ENCODE data around the gene BCAS3.

Gene BCAS3

GRCh38 chr17:60846175-60846574 lies 168.5 kb downstream of the BCAS3 start:
- TF ChIP-seq EZH2phosphoT487 (IDR thresholded peaks at IDR 0.05; ENCODE audit: low read depth) = no peak
- TF ChIP-seq CTCF (IDR thresholded peaks at IDR 0.05; ENCODE audit: low read depth, low read length) = no peak
- Histone ChIP-seq H3K4me3 (ENCODE audit: low read length) (no peak overlapping the region), H3K9me3 (ENCODE audit: insufficient read depth, low read length) (no peaks in the 10 kb centered on the region), H3K4me2 (ENCODE audit: low read length) (no peak overlapping the region), H3K4me1 (ENCODE audit: low read length) (peaks cover 5% of the 10 kb centered on the region), H3K36me3 (replicated peaks; ENCODE audit: low read depth, low read length) (no peaks in the 10 kb centered on the region), H3K27me3 (ENCODE audit: low read depth, low read length) (no peaks in the 10 kb centered on the region), H4K20me1 (ENCODE audit: insufficient read depth, low read length) (no peaks in the 10 kb centered on the region), H3K9ac (ENCODE audit: low read length) (no peak overlapping the region), H2AFZ (ENCODE audit: low read depth, low read length) (no peak overlapping the region), H3K27ac (ENCODE audit: low read length) (no peak overlapping the region), H3K79me2 (ENCODE audit: low read length) (no peaks in the 10 kb centered on the region)

- Histone ChIP-seq H3K9ac (ENCODE audit: low read length) (peak overlapping the region; percentile 51), H3K4me1 (ENCODE audit: low read length) (peaks cover 10% of the 10 kb centered on the region), H2AFZ (ENCODE audit: low read depth, low read length) (peak overlapping the region; percentile 77), H4K20me1 (ENCODE audit: insufficient read depth, low read length) (no peaks in the 10 kb centered on the region), H3K36me3 (replicated peaks; ENCODE audit: low read depth, low read length) (no peaks in the 10 kb centered on the region), H3K4me2 (ENCODE audit: low read length) (peak overlapping the region; percentile 97), H3K27ac (ENCODE audit: low read length) (no peak overlapping the region), H3K4me3 (ENCODE audit: low read length) (peak overlapping the region; percentile 78), H3K9me3 (ENCODE audit: insufficient read depth, low read length) (no peaks in the 10 kb centered on the region), H3K27me3 (ENCODE audit: low read depth, low read length) (no peaks in the 10 kb centered on the region), H3K79me2 (ENCODE audit: low read length) (no peaks in the 10 kb centered on the region)
- no peak for TF ChIP-seq EZH2phosphoT487 (IDR thresholded peaks at IDR 0.05; ENCODE audit: low read depth)
- TF ChIP-seq CTCF (IDR thresholded peaks at IDR 0.05; ENCODE audit: low read depth, low read length) = no peak
Observed at GRCh38 chr17:60851181-60851580, 173.5 kb downstream of the BCAS3 start.

- TF ChIP-seq EZH2phosphoT487 (IDR thresholded peaks at IDR 0.05; ENCODE audit: low read depth) (no peak), CTCF (IDR thresholded peaks at IDR 0.05; ENCODE audit: low read depth, low read length) (no peak)
- no peaks in the 10 kb centered on the region for H3K9me3 ChIP-seq (ENCODE audit: insufficient read depth, low read length)
- H3K4me3 ChIP-seq (ENCODE audit: low read length) = no peak overlapping the region
- no peaks in the 10 kb centered on the region for H3K79me2 ChIP-seq (ENCODE audit: low read length)
- no peak overlapping the region for H3K4me2 ChIP-seq (ENCODE audit: low read length)
- no peak overlapping the region for H2AFZ ChIP-seq (ENCODE audit: low read depth, low read length)
- no peak overlapping the region for H3K27ac ChIP-seq (ENCODE audit: low read length)
- no peaks in the 10 kb centered on the region for H3K27me3 ChIP-seq (ENCODE audit: low read depth, low read length)
- H3K36me3 ChIP-seq (replicated peaks; ENCODE audit: low read depth, low read length) = no peaks in the 10 kb centered on the region
- no peaks in the 10 kb centered on the region for H4K20me1 ChIP-seq (ENCODE audit: insufficient read depth, low read length)
- H3K9ac ChIP-seq (ENCODE audit: low read length) = no peak overlapping the region
- H3K4me1 ChIP-seq (ENCODE audit: low read length) = no peaks in the 10 kb centered on the region
Observed at GRCh38 chr17:60857556-60858080, 180.0 kb downstream of the BCAS3 start.

GRCh38 chr17:60862482-60862881 lies 184.8 kb downstream of the BCAS3 start:
- no peaks in the 10 kb centered on the region for H3K9me3 ChIP-seq (ENCODE audit: insufficient read depth, low read length)

More at GRCh38 chr17:60862482-60862881, 184.8 kb downstream of the BCAS3 start:
- H3K9ac ChIP-seq (ENCODE audit: low read length) = no peak overlapping the region
- no peak for TF ChIP-seq EZH2phosphoT487 (IDR thresholded peaks at IDR 0.05; ENCODE audit: low read depth)
- TF ChIP-seq CTCF (IDR thresholded peaks at IDR 0.05; ENCODE audit: low read depth, low read length) = no peak
- H2AFZ ChIP-seq (ENCODE audit: low read depth, low read length) = no peak overlapping the region
- peaks cover 4% of the 10 kb centered on the region; the same call in 1 of the 2 replicates for H3K4me1 ChIP-seq (ENCODE audit: low read length)
- no peak overlapping the region for H3K4me3 ChIP-seq (ENCODE audit: low read length)
- H3K27me3 ChIP-seq (ENCODE audit: low read depth, low read length) = no peaks in the 10 kb centered on the region
- no peaks in the 10 kb centered on the region for H3K79me2 ChIP-seq (ENCODE audit: low read length)
- no peaks in the 10 kb centered on the region for H4K20me1 ChIP-seq (ENCODE audit: insufficient read depth, low read length)
- H3K4me2 ChIP-seq (ENCODE audit: low read length) = no peak overlapping the region
- no peaks in the 10 kb centered on the region for H3K36me3 ChIP-seq (replicated peaks; ENCODE audit: low read depth, low read length)
- no peak overlapping the region for H3K27ac ChIP-seq (ENCODE audit: low read length)

All from OCI-LY3 (cell line).